Prostate gland (tissue), 2 donors: Measurements from ENCODE around the gene CD52.

Experiments
- CTCF ChIP-seq, 4 experiments: fragments of 200-600 bp in 2 of 4; fragments of 450-650 bp in 2 of 4; sonication (generic) in 2 of 4; IDR thresholded peaks; 1 replicate in 3 of 4; 2 replicates in 1 of 4; pipeline ENCODE4 v1.5.1; 2016 to 2019; ENCODE audit warnings: antibody characterized with exemption in 4 of 4, mild to moderate bottlenecking in 2 of 4, moderate library complexity in 2 of 4
- POLR2A ChIP-seq: fragments of 450-650 bp; IDR thresholded peaks from one replicate; pipeline ENCODE4 v1.6.1; 2016; ENCODE audit warnings: antibody characterized with exemption, mild to moderate bottlenecking
- POLR2AphosphoS5 ChIP-seq: sonication (generic); formaldehyde crosslinking; IDR thresholded peaks from one replicate; pipeline ENCODE4 v1.6.1; 2017; ENCODE audit warnings: antibody characterized with exemption

- no peak for TF ChIP-seq CTCF (IDR thresholded peaks at IDR 0.05)
- no peak for TF ChIP-seq POLR2A
- TF ChIP-seq POLR2AphosphoS5, result no peak
These were observed 14.9 kb upstream of the CD52 start for GRCh38 chr1:26302733-26303405.
